Activated CD8-positive, alpha-beta memory T cell treated with anti-CD3 and anti-CD28 coated beads for 24 hours (primary cell): ENCODE results near the gene BUD13.
"Not testable (repeated sequence)": the region's sequence is repeated elsewhere in the genome, so short reads cannot be mapped to it uniquely, and the experiment has no call there.

ENCODE experiments used
- DNase-seq: peaks from one replicate; pipeline ENCODE4 v3.0.0-alpha.2; 2020

Gene BUD13

GRCh38 chr11:116792144-116792868 is 19.5 kb upstream of the BUD13 start:
- DNase-seq: no peak

GRCh38 chr11:116791813-116792143 is 19.0 kb upstream of the BUD13 start, which contains the start of gene APOA5:
Gene APOA5 (minus strand): TSS chr11:116791879. CDS start chr11:116791860, 19 bp downstream.
- DNase-seq: no peak

- DNase-seq: peak; percentile 92
Measured at GRCh38 chr11:116791002-116791812, 18.4 kb upstream of the BUD13 start.

GRCh38 chr11:116790167-116791001 is 17.6 kb upstream of the BUD13 start:
- DNase-seq: no peak

GRCh38 chr11:116788975-116789374 is 16.2 kb upstream of the BUD13 start:
- DNase-seq: no peak

- DNase-seq: no peak
Measured at GRCh38 chr11:116788534-116788933, 15.7 kb upstream of the BUD13 start.

GRCh38 chr11:116787786-116788486 is 15.1 kb upstream of the BUD13 start, which contains the start of gene ZPR1:
Gene ZPR1 (minus strand): TSS chr11:116788023. CDS start chr11:116787990, 33 bp downstream.
- DNase-seq: peak; percentile 93

GRCh38 chr11:116787436-116787785 is 14.6 kb upstream of the BUD13 start:
- no peak for DNase-seq

- DNase-seq: no peak
Measured at GRCh38 chr11:116786966-116787365, 14.2 kb upstream of the BUD13 start.

- no peak for DNase-seq
Measured at GRCh38 chr11:116786326-116786725, 13.5 kb upstream of the BUD13 start.

GRCh38 chr11:116782728-116783127 is 9.9 kb upstream of the BUD13 start:
- no peak for DNase-seq

GRCh38 chr11:116778556-116778955 is 5.8 kb upstream of the BUD13 start:
- DNase-seq: no peak

GRCh38 chr11:116777056-116777455 is 4.3 kb upstream of the BUD13 start:
- no peak for DNase-seq

GRCh38 chr11:116776522-116776984 is 3.8 kb upstream of the BUD13 start:
- no peak for DNase-seq

- DNase-seq: no peak
Measured at GRCh38 chr11:116775975-116776374, 3.2 kb upstream of the BUD13 start.

- DNase-seq: no peak
Measured at GRCh38 chr11:116774661-116775060, 1.9 kb upstream of the BUD13 start.

- DNase-seq: no peak
Measured at GRCh38 chr11:116773203-116774097, 663 bp upstream of the BUD13 start.

- DNase-seq: no peak
Measured at GRCh38 chr11:116771935-116772334, 852 bp downstream of the BUD13 start.

GRCh38 chr11:116762132-116762531 is 10.7 kb downstream of the BUD13 start:
- no peak for DNase-seq

- DNase-seq: not testable (repeated sequence)
Measured at GRCh38 chr11:116756044-116756443, 16.7 kb downstream of the BUD13 start.

GRCh38 chr11:116750070-116750718 is 22.6 kb downstream of the BUD13 start:
- no peak for DNase-seq
